Forelimb muscle (tissue), 1 donor: ENCODE results near the gene RAB10. TPM values are rescaled to one million over a fixed set of nuclear protein-coding genes. Genes with fewer than 3 reads are reported as not detected.
A peak's percentile ranks its signal among the peaks of the same experiment; 100 is the strongest.

Experiments used
- DNase-seq: peaks from one replicate; pipeline ENCODE4 v3.0.0-alpha.2; 2013; ENCODE audit warnings: low read depth
- polyA plus RNA-seq: library from polyadenylated mRNA; unstranded; fragments of 120-200 nt; gene quantifications from one replicate; pipeline ENCODE4 v1.2.1, GENCODE V29; 2013; ENCODE audit not compliant: insufficient read length

Gene RAB10
- polyA plus RNA-seq, 1 donor = 99.9 TPM

DNA sequence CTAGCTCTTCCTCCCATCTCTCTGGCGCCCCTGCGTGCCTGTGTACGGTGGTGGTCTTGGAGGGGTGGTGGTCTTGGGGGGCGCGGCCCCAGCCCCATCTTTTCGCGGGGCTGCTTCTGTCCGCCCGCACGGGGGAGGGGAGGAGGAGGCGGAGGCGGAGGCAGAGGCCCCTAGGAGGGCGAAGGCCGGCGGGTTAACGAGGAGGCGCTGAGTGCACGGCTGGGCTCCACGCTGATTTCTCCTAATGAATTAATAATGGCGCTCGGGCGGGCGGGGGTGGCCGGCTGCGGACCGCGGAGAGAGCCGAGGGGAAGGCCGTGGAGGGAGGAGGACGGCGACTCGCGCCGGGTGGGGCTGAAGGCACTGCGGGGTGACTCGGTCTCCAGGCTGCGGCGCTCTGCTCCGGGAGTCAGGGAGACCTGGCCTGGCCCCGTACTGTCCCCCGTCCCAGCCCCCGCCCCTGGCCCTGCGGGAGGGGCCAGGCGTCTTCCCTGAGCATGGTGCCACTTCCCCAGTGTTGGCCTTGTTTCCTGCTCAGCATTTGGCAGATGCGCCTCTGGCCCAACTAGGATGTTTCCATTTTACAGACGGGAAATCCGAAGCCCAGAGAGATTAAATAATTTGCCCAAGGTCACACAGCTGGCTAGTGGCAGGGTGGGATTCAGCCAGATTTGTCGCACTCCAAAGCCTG is 145.0 kb downstream of the RAB10 start:
- DNase-seq = no peak

DNA sequence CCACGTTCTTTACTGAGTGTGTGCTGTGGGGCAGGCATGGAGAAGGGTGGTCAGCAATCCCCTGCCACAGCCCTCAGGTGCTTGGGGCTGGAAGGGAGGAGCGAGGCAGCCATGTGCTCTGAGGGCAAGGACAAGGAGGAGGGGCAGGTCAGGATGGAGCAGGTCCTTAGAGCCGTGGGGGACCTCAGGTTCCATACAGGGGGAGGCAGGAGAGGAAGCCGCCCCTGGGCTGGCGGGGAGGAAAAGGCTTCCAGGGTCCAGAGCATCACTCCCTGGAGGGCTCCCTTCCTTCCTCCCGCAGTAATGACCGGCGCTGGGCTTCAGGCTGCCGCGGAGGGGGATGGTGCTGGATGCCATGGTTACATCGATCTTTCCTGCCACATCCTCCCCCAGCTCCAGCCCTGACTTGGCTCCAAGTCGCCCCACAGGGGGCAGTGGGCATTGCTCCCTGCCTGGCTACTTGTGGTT is 145.6 kb downstream of the RAB10 start:
- no peak for DNase-seq

DNA sequence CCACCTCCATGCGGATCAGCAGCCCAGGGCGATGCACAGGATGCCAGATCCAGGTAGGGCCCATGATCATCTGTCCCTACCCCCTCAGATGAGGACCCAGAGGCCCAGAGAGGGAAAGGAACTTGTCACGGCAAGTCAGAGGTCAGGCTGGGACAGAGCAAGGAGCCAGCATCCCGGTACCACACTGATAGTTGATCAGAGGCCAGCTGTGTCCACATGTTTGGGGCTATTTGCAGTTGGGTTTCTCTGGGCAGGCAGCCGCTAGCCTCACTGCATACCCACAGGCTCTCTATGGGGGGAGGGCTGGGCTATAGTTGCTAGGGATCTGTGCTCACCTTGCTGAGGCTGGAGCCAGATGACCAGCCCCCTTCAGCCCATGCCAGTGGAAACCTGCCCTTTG is 148.6 kb downstream of the RAB10 start:
- no peak for DNase-seq

DNA sequence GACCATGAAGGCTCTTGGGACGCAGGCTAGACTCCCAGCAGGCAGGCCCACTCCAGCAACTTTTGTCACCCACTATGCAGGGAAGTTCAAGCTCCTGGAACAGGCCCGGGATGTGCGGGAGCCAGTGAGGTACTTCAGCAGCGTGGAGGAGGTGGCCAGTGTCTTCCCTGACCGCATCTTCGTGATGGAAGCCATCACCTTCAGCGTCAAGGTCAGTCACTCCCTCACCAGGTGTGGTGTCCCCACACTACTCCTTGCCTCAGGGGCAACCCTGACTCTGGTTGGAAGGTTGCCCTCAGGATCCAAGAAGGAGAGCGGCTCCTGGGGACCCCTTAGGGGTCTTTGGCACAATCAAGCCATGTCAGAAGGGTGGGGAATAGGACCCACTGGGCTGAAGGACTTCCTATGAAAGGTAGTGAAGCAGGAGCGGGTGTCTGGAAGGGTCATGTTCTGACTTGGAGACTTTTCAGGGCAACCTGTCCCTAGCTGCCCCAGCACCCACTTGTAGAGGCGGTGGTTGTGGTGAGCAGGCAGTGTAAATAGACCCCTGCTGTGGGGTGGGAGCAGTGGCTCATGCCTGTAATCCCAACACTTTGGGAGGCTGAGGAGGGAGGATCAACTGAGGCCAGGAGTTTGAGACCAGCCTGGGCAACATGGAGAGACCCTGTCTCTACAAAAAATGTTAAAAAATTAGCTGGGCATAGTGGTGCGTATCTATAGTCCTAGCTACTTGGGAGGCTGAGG is 149.2 kb downstream of the RAB10 start:
- no peak for DNase-seq

DNA sequence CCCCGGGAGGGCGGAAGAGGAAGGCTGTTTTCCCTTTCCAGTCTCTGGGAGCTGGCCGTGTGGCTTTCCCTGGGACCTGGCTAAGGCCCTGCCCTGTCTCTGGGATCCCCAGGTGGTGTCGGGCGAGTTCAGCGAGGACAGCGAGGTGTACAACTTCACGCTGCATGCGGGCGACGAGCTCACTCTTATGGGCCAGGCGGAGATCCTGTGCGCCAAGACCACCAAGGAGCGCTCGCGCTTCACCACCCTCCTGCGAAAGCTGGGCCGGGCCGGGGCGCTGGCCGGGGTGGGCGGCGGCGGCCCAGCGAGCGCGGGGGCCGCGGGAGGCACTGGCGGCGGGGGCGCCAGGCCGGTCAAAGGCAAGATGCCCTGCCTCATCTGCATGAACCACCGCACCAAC is 150.2 kb downstream of the RAB10 start:
- no peak for DNase-seq

DNA sequence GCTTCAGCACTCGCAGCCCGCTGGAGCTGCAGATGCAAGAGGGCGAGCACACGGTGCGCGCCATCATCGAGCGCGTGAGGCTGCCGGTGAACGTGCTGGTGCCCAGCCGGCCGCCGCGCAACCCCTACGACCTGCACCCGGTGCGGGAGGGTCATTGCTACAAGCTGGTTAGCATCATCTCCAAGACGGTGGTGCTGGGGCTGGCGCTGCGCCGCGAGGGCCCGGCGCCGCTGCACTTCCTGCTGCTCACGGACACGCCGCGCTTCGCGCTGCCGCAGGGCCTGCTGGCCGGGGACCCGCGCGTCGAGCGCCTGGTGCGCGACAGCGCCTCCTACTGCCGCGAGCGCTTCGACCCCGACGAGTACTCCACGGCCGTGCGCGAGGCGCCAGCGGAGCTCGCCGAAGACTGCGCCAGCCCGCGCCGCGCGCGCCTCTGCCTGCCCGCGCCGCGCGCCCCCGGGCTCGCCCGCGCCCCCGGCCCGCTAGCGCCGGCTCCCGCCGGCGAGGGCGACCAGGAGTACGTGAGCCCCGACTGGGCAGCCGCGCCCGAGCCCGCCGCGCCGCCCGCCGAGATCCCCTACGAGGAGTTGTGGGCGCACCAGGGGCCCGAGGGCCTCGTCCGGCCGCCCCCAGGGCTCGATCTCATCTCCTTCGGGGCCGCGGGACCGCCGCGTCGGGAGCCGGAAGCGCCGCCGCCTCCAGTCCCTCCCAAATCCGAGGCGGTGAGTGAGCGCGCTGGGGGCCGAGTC is 150.8 kb downstream of the RAB10 start:
- peak; percentile 86 for DNase-seq

DNA sequence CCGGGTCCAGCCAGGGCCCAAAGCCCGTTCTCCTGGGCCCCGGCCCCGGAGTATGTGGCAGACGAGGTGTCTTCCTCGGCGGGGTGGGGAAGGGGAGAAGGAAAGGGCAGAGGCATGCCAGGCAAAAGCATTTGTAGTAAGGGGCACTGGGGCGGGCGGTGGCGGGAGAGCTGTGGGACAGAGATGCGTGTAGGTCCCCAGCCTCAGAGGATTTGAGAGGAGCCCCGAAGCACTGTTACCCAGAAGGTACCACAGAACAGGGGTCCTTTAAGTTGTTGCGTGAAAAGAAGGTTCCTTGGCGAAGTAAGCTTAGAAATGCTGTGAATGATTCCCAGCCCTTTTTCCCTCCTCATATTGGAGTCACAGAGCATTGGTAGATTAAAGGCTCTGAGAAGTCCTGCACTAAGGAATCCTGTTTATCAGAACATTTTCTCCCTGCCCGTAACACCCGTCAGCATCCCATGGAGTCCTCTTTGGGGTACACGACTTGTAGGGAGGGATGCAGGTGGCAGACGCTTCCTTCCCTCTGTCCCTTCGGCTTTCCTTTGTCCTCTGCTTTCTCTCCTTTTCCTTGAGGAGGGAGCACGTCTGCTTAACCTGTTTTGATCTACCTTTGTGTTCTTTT is 151.5 kb downstream of the RAB10 start:
- DNase-seq = no peak

DNA sequence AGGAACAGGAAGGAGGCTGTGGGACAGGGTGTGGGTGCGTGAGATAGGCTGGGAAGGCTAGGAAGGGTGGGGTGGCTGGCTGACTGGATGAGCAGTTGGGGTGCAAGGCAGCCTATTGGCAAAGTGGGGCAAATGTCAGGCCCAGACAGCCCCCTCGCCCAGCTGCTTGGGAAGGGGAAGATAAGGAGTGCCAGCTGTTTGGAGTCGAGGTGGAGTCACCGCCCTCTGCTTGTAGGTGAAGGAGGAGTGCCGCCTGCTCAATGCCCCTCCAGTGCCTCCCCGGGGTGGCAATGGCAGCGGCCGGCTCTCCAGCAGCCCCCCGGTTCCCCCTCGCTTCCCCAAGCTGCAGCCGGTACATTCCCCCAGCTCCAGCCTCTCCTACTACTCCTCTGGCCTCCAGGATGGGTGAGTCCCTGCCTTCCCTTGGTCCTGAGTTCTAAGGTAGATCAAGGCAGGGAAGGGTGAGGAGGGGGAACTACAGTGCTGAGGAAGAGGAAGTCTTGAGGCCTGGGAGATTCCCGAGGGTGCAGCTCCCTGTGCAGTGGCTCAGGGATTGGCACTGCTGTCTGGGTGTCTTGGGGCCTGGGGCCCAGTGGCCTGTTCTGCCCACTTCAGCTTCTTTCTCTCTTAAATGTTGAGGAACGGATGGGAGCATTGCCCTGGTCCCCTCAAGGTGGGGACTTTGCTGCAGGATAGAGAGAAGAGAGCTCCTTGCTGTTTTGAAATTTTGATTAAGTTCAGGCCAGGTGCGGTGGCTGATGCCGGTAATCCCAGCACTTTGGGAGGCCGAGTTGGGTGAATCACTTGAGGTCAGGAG is 152.3 kb downstream of the RAB10 start:
- no peak for DNase-seq

Other genes with a start within 250 kb of the RAB10 start
- 11.8 TPM for gene ASXL2, start 155.6 kb upstream of the RAB10 start, polyA plus RNA-seq
- gene KIF3C, start 51.6 kb upstream of the RAB10 start, polyA plus RNA-seq = 8.3 TPM
- gene GAREM2, start 139.0 kb downstream of the RAB10 start, polyA plus RNA-seq = 3.9 TPM
- 206 TPM for gene HADHA, start 210.5 kb downstream of the RAB10 start, polyA plus RNA-seq
- gene HADHB, start 210.9 kb downstream of the RAB10 start, polyA plus RNA-seq = 108 TPM